GM23338 (cell line): ENCODE results near the gene ARID3A. TPM values are rescaled to one million over a fixed set of nuclear protein-coding genes. Genes with fewer than 3 reads are reported as not detected.
A peak's percentile ranks its signal among the peaks of the same experiment; 100 is the strongest.

Experiments used
- ATAC-seq: fragments of 200-7000 bp; cut with Tn5 transposase; 3 replicates; pipeline ENCODE4 v1.9.1; 2020
- DNase-seq: peaks from one replicate; pipeline ENCODE4 v3.0.0-alpha.2; 2015; ENCODE audit warnings: low spot score
- H2AFZ ChIP-seq: fragments of 200-600 bp; sonication (generic); 2 replicates; pipeline ENCODE4 v1.8.0; 2016; ENCODE audit warnings: antibody characterized with exemption, mild to moderate bottlenecking, moderate library complexity
- H3F3A ChIP-seq: fragments of 200-600 bp; sonication (generic); replicated peaks from 2 replicates; pipeline ENCODE4 v1.8.0; 2017; ENCODE audit warnings: antibody characterized with exemption, mixed run types, low read depth
- H3K27ac ChIP-seq: fragments of 200-600 bp; sonication (generic); 2 replicates; pipeline ENCODE4 v1.6.1; 2016; ENCODE audit warnings: low read depth
- H3K27me3 ChIP-seq: fragments of 200-600 bp; sonication (generic); 2 replicates; pipeline ENCODE4 v1.8.0; 2016; ENCODE audit warnings: mild to moderate bottlenecking, mixed run types, moderate library complexity; ENCODE audit not compliant: insufficient read depth
- H3K36me3 ChIP-seq: fragments of 200-600 bp; sonication (generic); 2 replicates; pipeline ENCODE4 v1.8.0; 2016; ENCODE audit warnings: mild to moderate bottlenecking; ENCODE audit not compliant: insufficient read depth
- H3K4me1 ChIP-seq: fragments of 200-600 bp; sonication (generic); 2 replicates; pipeline ENCODE4 v1.8.0; 2016; ENCODE audit warnings: mild to moderate bottlenecking, moderate library complexity; ENCODE audit not compliant: insufficient read depth
- H3K4me2 ChIP-seq: fragments of 200-600 bp; sonication (generic); 2 replicates; pipeline ENCODE4 v1.7.1; 2017; ENCODE audit warnings: mixed run types
- H3K4me3 ChIP-seq: fragments of 200-600 bp; sonication (generic); 2 replicates; pipeline ENCODE4 v1.6.1; 2016; ENCODE audit warnings: mixed run types
- H3K79me2 ChIP-seq: fragments of 200-600 bp; sonication (generic); replicated peaks from 2 replicates; pipeline ENCODE4 v1.8.0; 2017; ENCODE audit warnings: mild to moderate bottlenecking; ENCODE audit not compliant: insufficient read depth
- H3K9me2 ChIP-seq: fragments of 200-600 bp; sonication (generic); 2 replicates; pipeline ENCODE4 v1.8.0; 2017; ENCODE audit not compliant: insufficient read depth
- H4K20me1 ChIP-seq: fragments of 200-600 bp; sonication (generic); replicated peaks from 2 replicates; pipeline ENCODE4 v1.8.0; 2017; ENCODE audit warnings: mild to moderate bottlenecking; ENCODE audit not compliant: insufficient read depth
- H3K27ac Mint-ChIP-seq: 2 replicates; pipeline ENCODE4 v1.8.0; 2020; ENCODE audit warnings: inconsistent platforms, mild to moderate bottlenecking, moderate library complexity, mixed read lengths
- H3K27me3 Mint-ChIP-seq: 3 replicates; pipeline ENCODE4 v1.8.0; 2022; ENCODE audit warnings: low read depth, mild to moderate bottlenecking, moderate library complexity, mixed read lengths, inconsistent platforms; ENCODE audit not compliant: insufficient read depth, poor library complexity
- H3K36me3 Mint-ChIP-seq: 3 replicates; pipeline ENCODE4 v1.8.0; 2021; ENCODE audit warnings: low read depth, mild to moderate bottlenecking, inconsistent platforms, moderate library complexity, mixed read lengths
- H3K4me1 Mint-ChIP-seq: 3 replicates; pipeline ENCODE4 v1.8.0; 2020; ENCODE audit warnings: mild to moderate bottlenecking, inconsistent platforms, mixed read lengths
- H3K4me3 Mint-ChIP-seq: 3 replicates; pipeline ENCODE4 v1.8.0; 2021; ENCODE audit warnings: moderate library complexity, mild to moderate bottlenecking, inconsistent platforms, mixed read lengths
- H3K9me3 Mint-ChIP-seq: 3 replicates; pipeline ENCODE4 v1.8.0; 2020; ENCODE audit warnings: moderate library complexity, mild to moderate bottlenecking, inconsistent platforms, mixed read lengths
- CREB1 ChIP-seq: fragments of 250-450 bp; sonication (Bioruptor Pico); IDR thresholded peaks from 2 replicates; pipeline ENCODE4 v1.5.0; 2020; ENCODE audit warnings: low read depth, mild to moderate bottlenecking, moderate library complexity
- CTCF ChIP-seq, 2 experiments: fragments of 200-600 bp in 1 of 2; sonication (generic) in 1 of 2; conservative IDR thresholded peaks; 2 replicates each; pipeline versions ENCODE4 v1.5.1 to v1.6.1; 2016 to 2017; ENCODE audit warnings: antibody characterized with exemption in 2 of 2, low read depth in 2 of 2, mild to moderate bottlenecking in 2 of 2, moderate library complexity in 1 of 2
- ETS1 ChIP-seq: IDR thresholded peaks from 2 replicates; pipeline ENCODE4 v1.6.1; 2016; ENCODE audit warnings: antibody characterized with exemption
- EZH2 ChIP-seq: fragments of 200-600 bp; sonication (generic); IDR thresholded peaks from one replicate; pipeline ENCODE4 v1.8.0; 2017; ENCODE audit warnings: antibody characterized with exemption, mild to moderate bottlenecking, low read depth; ENCODE audit not compliant: unreplicated experiment
- EZH2phosphoT487 ChIP-seq: fragments of 200-600 bp; sonication (generic); IDR thresholded peaks from one replicate; pipeline ENCODE4 v1.8.1; 2018; ENCODE audit warnings: antibody characterized with exemption; ENCODE audit not compliant: unreplicated experiment
- JUNB ChIP-seq: IDR thresholded peaks from one replicate; pipeline ENCODE4 v1.6.1; 2016; ENCODE audit warnings: antibody characterized with exemption; ENCODE audit not compliant: unreplicated experiment
- NANOG ChIP-seq: IDR thresholded peaks from 2 replicates; pipeline ENCODE4 v1.6.1; 2016; ENCODE audit warnings: antibody characterized with exemption, borderline replicate concordance
- POLR2AphosphoS5 ChIP-seq: IDR thresholded peaks from 2 replicates; pipeline ENCODE4 v1.6.1; 2016; ENCODE audit warnings: antibody characterized with exemption, low read depth
- STAT1 ChIP-seq: IDR thresholded peaks from one replicate; pipeline ENCODE4 v1.6.1; 2016; ENCODE audit warnings: antibody characterized with exemption; ENCODE audit not compliant: unreplicated experiment
- ZNF114 ChIP-seq: fragments of 250-450 bp; sonication (Bioruptor Pico); IDR thresholded peaks from 2 replicates; pipeline ENCODE4 v1.5.0; 2020; ENCODE audit warnings: mild to moderate bottlenecking, moderate library complexity
- ZNF331 ChIP-seq: fragments of 250-450 bp; sonication (Bioruptor Pico); IDR thresholded peaks from 2 replicates; pipeline ENCODE4 v1.5.0; 2020; ENCODE audit warnings: low read depth, mild to moderate bottlenecking, moderate library complexity
- ZNF462 ChIP-seq: fragments of 250-450 bp; sonication (Bioruptor Pico); IDR thresholded peaks from 2 replicates; pipeline ENCODE4 v1.5.0; 2020; ENCODE audit warnings: mild to moderate bottlenecking, moderate library complexity
- polyA plus RNA-seq: library from polyadenylated mRNA; unstranded; fragments of >200 nt; fragmentation: Nextera tagmentation; extraction: Ambion mirVana; gene quantifications from 2 replicates; pipeline ENCODE4 v1.2.1, GENCODE V29; 2016
- total RNA-seq: library from RNA; depleted of rRNA; stranded (reverse); fragments of >200 nt; shearing (Covaris generic); gene quantifications from 2 replicates; pipeline ENCODE4 v1.2.3, GENCODE V29; 2014
- TF ChIP-seq, protein P1 (sequence below): IDR thresholded peaks from one replicate; pipeline ENCODE4 v1.6.1; 2018; ENCODE audit warnings: antibody characterized with exemption; ENCODE audit not compliant: unreplicated experiment

The ARID3A gene
- total and polyA plus RNA-seq, 2 experiments from 2014 or later = 33.6 to 51.6 TPM

DNA sequence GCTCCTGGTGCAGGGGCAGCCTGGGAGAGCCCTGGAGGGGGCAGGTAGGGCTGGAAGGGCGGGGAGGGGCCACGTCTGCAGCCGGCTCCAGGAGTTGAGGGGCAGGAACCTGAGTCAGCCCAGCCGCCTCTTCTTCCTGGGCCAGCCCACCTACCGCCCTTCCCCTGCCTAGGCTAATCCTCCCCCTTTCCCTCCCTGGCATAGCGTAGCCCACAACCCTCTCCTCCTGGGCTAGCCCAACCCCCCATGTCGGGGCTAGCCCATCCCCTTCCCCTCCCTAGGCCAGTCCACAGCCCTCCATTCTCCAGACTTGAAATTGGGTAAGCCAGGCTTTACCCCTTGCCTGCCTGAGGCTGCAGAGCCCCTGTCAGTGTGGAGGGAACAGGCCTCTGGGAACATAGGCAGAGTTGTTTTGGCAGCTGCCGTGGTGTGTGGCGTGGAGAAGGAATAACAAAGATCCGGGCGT lies 37.7 kb downstream of the ARID3A start:
- Histone ChIP-seq H3K79me2 (no peaks in the 10 kb centered on the region), H3K4me2 (no peak overlapping the region), H3K36me3 (peaks cover 10% of the 10 kb centered on the region), H3K4me3 (no peak overlapping the region), H3F3A (0 out of 2 replicates have a peak, but pooled peaks cover 7% of the 10 kb centered on the region), H3K9me2 (no peaks in the 10 kb centered on the region), H3K27me3 (no peaks in the 10 kb centered on the region), H2AFZ (no peak overlapping the region), H3K27ac (no peak overlapping the region), H3K4me1 (no peaks in the 10 kb centered on the region), H4K20me1 (no peaks in the 10 kb centered on the region)
- Mint-ChIP-seq H3K9me3 (peaks cover 9% of the 10 kb centered on the region; the same call in 2 of the 3 replicates), H3K27me3 (peaks cover 20% of the 10 kb centered on the region), H3K4me1 (peaks cover 15% of the 10 kb centered on the region), H3K27ac (no peak overlapping the region), H3K4me3 (no peak overlapping the region), H3K36me3 (peaks cover 65% of the 10 kb centered on the region)
- TF ChIP-seq ZNF114 (CRISPR knock-in tag) = no peak
- TF ChIP-seq POLR2AphosphoS5 = no peak
- TF ChIP-seq ZNF462 (CRISPR knock-in tag) = no peak
- no peak for TF ChIP-seq CTCF (conservative IDR thresholded peaks at IDR 0.05; ENCODE audit: low read depth in 2 of 2)
- TF ChIP-seq ETS1 = no peak
- no peak for TF ChIP-seq EZH2phosphoT487
- no peak for TF ChIP-seq NANOG
- TF ChIP-seq CREB1 = no peak
- TF ChIP-seq ZNF331 (CRISPR knock-in tag) = no peak
- TF ChIP-seq EZH2 = no peak
- TF ChIP-seq, protein P1, sequence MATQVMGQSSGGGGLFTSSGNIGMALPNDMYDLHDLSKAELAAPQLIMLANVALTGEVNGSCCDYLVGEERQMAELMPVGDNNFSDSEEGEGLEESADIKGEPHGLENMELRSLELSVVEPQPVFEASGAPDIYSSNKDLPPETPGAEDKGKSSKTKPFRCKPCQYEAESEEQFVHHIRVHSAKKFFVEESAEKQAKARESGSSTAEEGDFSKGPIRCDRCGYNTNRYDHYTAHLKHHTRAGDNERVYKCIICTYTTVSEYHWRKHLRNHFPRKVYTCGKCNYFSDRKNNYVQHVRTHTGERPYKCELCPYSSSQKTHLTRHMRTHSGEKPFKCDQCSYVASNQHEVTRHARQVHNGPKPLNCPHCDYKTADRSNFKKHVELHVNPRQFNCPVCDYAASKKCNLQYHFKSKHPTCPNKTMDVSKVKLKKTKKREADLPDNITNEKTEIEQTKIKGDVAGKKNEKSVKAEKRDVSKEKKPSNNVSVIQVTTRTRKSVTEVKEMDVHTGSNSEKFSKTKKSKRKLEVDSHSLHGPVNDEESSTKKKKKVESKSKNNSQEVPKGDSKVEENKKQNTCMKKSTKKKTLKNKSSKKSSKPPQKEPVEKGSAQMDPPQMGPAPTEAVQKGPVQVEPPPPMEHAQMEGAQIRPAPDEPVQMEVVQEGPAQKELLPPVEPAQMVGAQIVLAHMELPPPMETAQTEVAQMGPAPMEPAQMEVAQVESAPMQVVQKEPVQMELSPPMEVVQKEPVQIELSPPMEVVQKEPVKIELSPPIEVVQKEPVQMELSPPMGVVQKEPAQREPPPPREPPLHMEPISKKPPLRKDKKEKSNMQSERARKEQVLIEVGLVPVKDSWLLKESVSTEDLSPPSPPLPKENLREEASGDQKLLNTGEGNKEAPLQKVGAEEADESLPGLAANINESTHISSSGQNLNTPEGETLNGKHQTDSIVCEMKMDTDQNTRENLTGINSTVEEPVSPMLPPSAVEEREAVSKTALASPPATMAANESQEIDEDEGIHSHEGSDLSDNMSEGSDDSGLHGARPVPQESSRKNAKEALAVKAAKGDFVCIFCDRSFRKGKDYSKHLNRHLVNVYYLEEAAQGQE = no peak
- no peak for TF ChIP-seq JUNB
- TF ChIP-seq STAT1 = no peak
- ATAC-seq = peak; percentile 44
- no peak for DNase-seq
